Lower lobe of right lung (tissue), 2 donors: ENCODE data around the gene LAMC1. TPM values are rescaled to one million over a fixed set of nuclear protein-coding genes. Genes with fewer than 3 reads are reported as not detected.
A peak's percentile ranks its signal among the peaks of the same experiment; 100 is the strongest.

Experiments
- ATAC-seq, 2 donors: fragments of 200-7000 bp; cut with Tn5 transposase; one replicate each; pipeline ENCODE4 v1.9.1; 2020 to 2022; ENCODE audit warnings: mild to moderate bottlenecking in 2 of 2, moderate library complexity in 2 of 2
- DNase-seq: peaks from one replicate; pipeline ENCODE4 v3.0.0-alpha.2; 2020
- H3K27ac ChIP-seq: fragments of 200-600 bp; one replicate; pipeline ENCODE4 v1.8.0; 2022
- H3K27me3 ChIP-seq: fragments of 200-600 bp; one replicate; pipeline ENCODE4 v1.8.0; 2022; ENCODE audit warnings: low read depth
- H3K36me3 ChIP-seq: fragments of 200-600 bp; one replicate; pipeline ENCODE4 v1.8.0; 2022; ENCODE audit warnings: mild to moderate bottlenecking
- H3K4me1 ChIP-seq: fragments of 200-600 bp; one replicate; pipeline ENCODE4 v1.8.0; 2022
- H3K4me3 ChIP-seq: fragments of 200-600 bp; one replicate; pipeline ENCODE4 v1.8.0; 2022; ENCODE audit warnings: mild to moderate bottlenecking
- H3K9me3 ChIP-seq: fragments of 200-600 bp; one replicate; pipeline ENCODE4 v1.8.0; 2022
- CTCF ChIP-seq: fragments of 200-600 bp; IDR thresholded peaks from one replicate; pipeline ENCODE4 v1.8.0; 2022; ENCODE audit warnings: antibody characterized with exemption, mild to moderate bottlenecking
- intact Hi-C: fragments of 100-400 bp; cut with DNase I; formaldehyde crosslinking; loops from one replicate; pipeline ENCODE4 v1.11.0; 2022
- total RNA-seq: library from RNA; stranded (reverse); fragmentation: NEBNext Ultra II Directional; extraction: Animal tissue kit (Norgen Biotek cat#: 25700); gene quantifications from one replicate; pipeline ENCODE4 v1.2.1, GENCODE V29; 2021
- donor health status: DM: no; HTN: yes; CAD: no; lungs with severe emphysema.

The LAMC1 gene
- total RNA-seq, 1 donor from 2014 or later: 96.9 TPM

GRCh38 chr1:183195142-183195574 lies 171.9 kb downstream of the LAMC1 start:
- Histone ChIP-seq H3K4me1 (no peaks in the 10 kb centered on the region), H3K27ac (no peak overlapping the region), H3K4me3 (no peak overlapping the region), H3K36me3 (no peaks in the 10 kb centered on the region), H3K27me3 (no peaks in the 10 kb centered on the region), H3K9me3 (no peaks in the 10 kb centered on the region)
- TF ChIP-seq CTCF: no peak
- no peak for DNase-seq
- intact Hi-C loops: no loop called here
- ATAC-seq: peak in 1 of 2 donors; percentile 9

Other genes starting within 250 kb of the LAMC1 start
- gene NPL, start 233.6 kb upstream of the LAMC1 start, total RNA-seq: 48.7 TPM
- gene DHX9, start 184.1 kb upstream of the LAMC1 start, total RNA-seq: 121 TPM
- not detected for gene SHCBP1L, start 70.3 kb upstream of the LAMC1 start, total RNA-seq
- gene LAMC2, start 162.8 kb downstream of the LAMC1 start, total RNA-seq: 24.9 TPM